HEK293 (cell line): ENCODE data around the gene PCSK5.
"Not testable (repeated sequence)": the region's sequence is repeated elsewhere in the genome, so short reads cannot be mapped to it uniquely, and the experiment has no call there.

Experiments
- CTCF ChIA-PET: fragments of 350-600 bp; formaldehyde crosslinking; extraction: SDS; loops from one replicate; lab custom pipeline; 2021; ENCODE audit warnings: antibody characterized with exemption; lab: Yijun Ruan, JAX
- POLR2A ChIA-PET: fragments of 300-600 bp; formaldehyde crosslinking; extraction: SDS; loops from one replicate; lab custom pipeline; 2020; ENCODE audit warnings: antibody characterized with exemption, inconsistent platforms; lab: Yijun Ruan, JAX
- H3K27ac ChIP-seq: fragments of 200-500 bp; sonication (Bioruptor generic); 2 replicates; pipeline ENCODE4 v1.5.1; 2014; ENCODE audit warnings: low read depth, low read length, control low read depth, inconsistent platforms; ENCODE audit errors: extremely low read depth
- H3K36me3 ChIP-seq, 2 experiments: fragments of 200-500 bp in 1 of 2; sonication (Bioruptor generic) in 1 of 2; 1 replicate in 1 of 2; 2 replicates in 1 of 2; pipeline ENCODE4 v1.5.1; 2014 to 2017; ENCODE audit warnings: inconsistent platforms in 2 of 2, low read length in 2 of 2; ENCODE audit not compliant: control insufficient read depth in 2 of 2, insufficient read depth in 1 of 2
- H3K4me1 ChIP-seq: fragments of 200-500 bp; sonication (Bioruptor generic); 2 replicates; pipeline ENCODE4 v1.5.1; 2014; ENCODE audit warnings: mild to moderate bottlenecking, low read length, inconsistent platforms; ENCODE audit not compliant: control insufficient read depth, insufficient read depth
- H3K4me3 ChIP-seq: 2 replicates; pipeline ENCODE4 v1.5.1; 2011; ENCODE audit warnings: low read depth, mild to moderate bottlenecking, control low read depth, low read length, moderate library complexity
- H3K9me3 ChIP-seq: fragments of 200-500 bp; sonication (Bioruptor generic); 2 replicates; pipeline ENCODE4 v1.5.1; 2014; ENCODE audit warnings: low read depth, low read length, inconsistent platforms; ENCODE audit not compliant: control insufficient read depth, insufficient read depth
- BCL11B ChIP-seq: fragments of 450-650 bp; formaldehyde crosslinking; IDR thresholded peaks from 2 replicates; pipeline ENCODE4 v1.5.1; 2016; ENCODE audit warnings: low read depth, missing biosample characterization, missing genetic modification characterization
- FEZF1 ChIP-seq: fragments of 450-650 bp; formaldehyde crosslinking; IDR thresholded peaks from 2 replicates; pipeline ENCODE4 v1.5.1; 2016; ENCODE audit warnings: missing biosample characterization, missing genetic modification characterization
- GFI1B ChIP-seq: fragments of 450-650 bp; formaldehyde crosslinking; IDR thresholded peaks from 2 replicates; pipeline ENCODE4 v1.5.1; 2016; ENCODE audit warnings: missing biosample characterization, missing genetic modification characterization
- KLF10 ChIP-seq: fragments of 450-650 bp; IDR thresholded peaks from 2 replicates; pipeline ENCODE4 v1.5.1; 2018; ENCODE audit warnings: missing biosample characterization, mild to moderate bottlenecking, missing genetic modification characterization
- SP2 ChIP-seq: fragments of 450-650 bp; formaldehyde crosslinking; IDR thresholded peaks from 2 replicates; pipeline ENCODE4 v1.5.1; 2016; ENCODE audit warnings: missing biosample characterization, missing genetic modification characterization
- SP7 ChIP-seq: fragments of 450-650 bp; formaldehyde crosslinking; IDR thresholded peaks from 2 replicates; pipeline ENCODE4 v1.5.1; 2016; ENCODE audit warnings: missing biosample characterization, missing genetic modification characterization
- TCF7L2 ChIP-seq: IDR thresholded peaks from 2 replicates; pipeline ENCODE4 v1.6.1; 2011; ENCODE audit warnings: low read depth, mild to moderate bottlenecking, inconsistent platforms, low read length, moderate library complexity, borderline replicate concordance
- WT1 ChIP-seq: fragments of 450-650 bp; formaldehyde crosslinking; IDR thresholded peaks from 2 replicates; pipeline ENCODE4 v1.5.1; 2016; ENCODE audit warnings: missing biosample characterization, missing genetic modification characterization
- ZFP41 ChIP-seq: fragments of 450-650 bp; formaldehyde crosslinking; IDR thresholded peaks from 2 replicates; pipeline ENCODE4 v1.5.1; 2016; ENCODE audit warnings: missing biosample characterization, missing genetic modification characterization, borderline replicate concordance
- ZFP69B ChIP-seq: fragments of 450-650 bp; formaldehyde crosslinking; IDR thresholded peaks from 2 replicates; pipeline ENCODE4 v1.5.1; 2016; ENCODE audit warnings: missing biosample characterization, missing genetic modification characterization
- ZNF10 ChIP-seq: fragments of 450-650 bp; formaldehyde crosslinking; IDR thresholded peaks from 2 replicates; pipeline ENCODE4 v1.5.1; 2017; ENCODE audit warnings: missing biosample characterization, missing genetic modification characterization
- ZNF114 ChIP-seq: fragments of 450-650 bp; formaldehyde crosslinking; IDR thresholded peaks from 2 replicates; pipeline ENCODE4 v1.5.0; 2017; ENCODE audit warnings: missing biosample characterization, missing genetic modification characterization
- ZNF19 ChIP-seq: fragments of 450-650 bp; formaldehyde crosslinking; IDR thresholded peaks from 2 replicates; pipeline ENCODE4; 2016; ENCODE audit warnings: missing biosample characterization, missing genetic modification characterization, low read depth
- ZNF555 ChIP-seq: fragments of 450-650 bp; formaldehyde crosslinking; conservative IDR thresholded peaks from 2 replicates; pipeline ENCODE4 v1.5.1; 2017; ENCODE audit warnings: missing biosample characterization, mild to moderate bottlenecking, missing genetic modification characterization, inconsistent platforms
- ZNF654 ChIP-seq: fragments of 450-650 bp; formaldehyde crosslinking; IDR thresholded peaks from 2 replicates; pipeline ENCODE4 v1.5.1; 2016; ENCODE audit warnings: low read depth, missing biosample characterization, missing genetic modification characterization
- ZNF830 ChIP-seq: fragments of 450-650 bp; IDR thresholded peaks from 2 replicates; pipeline ENCODE4 v1.5.0; 2018; ENCODE audit warnings: missing biosample characterization, missing genetic modification characterization, low read depth, mild to moderate bottlenecking, moderate library complexity
- ZNF843 ChIP-seq: fragments of 450-650 bp; formaldehyde crosslinking; IDR thresholded peaks from 2 replicates; pipeline ENCODE4 v1.5.1; 2016; ENCODE audit warnings: missing biosample characterization, missing genetic modification characterization
- ZXDB ChIP-seq: fragments of 450-650 bp; formaldehyde crosslinking; IDR thresholded peaks from 2 replicates; pipeline ENCODE4 v1.5.1; 2016; ENCODE audit warnings: missing biosample characterization, missing genetic modification characterization
- TF ChIP-seq, protein P1 (sequence below): fragments of 450-650 bp; formaldehyde crosslinking; IDR thresholded peaks from 2 replicates; pipeline ENCODE4 v1.5.1; 2016; ENCODE audit warnings: missing biosample characterization, missing genetic modification characterization
- TF ChIP-seq, protein P2 (sequence below): fragments of 450-650 bp; formaldehyde crosslinking; IDR thresholded peaks from 2 replicates; pipeline ENCODE4 v1.5.1; 2016; ENCODE audit warnings: missing biosample characterization, missing genetic modification characterization
- TF ChIP-seq, protein P3 (sequence below): fragments of 450-650 bp; formaldehyde crosslinking; IDR thresholded peaks from 2 replicates; pipeline ENCODE4 v1.5.1; 2017; ENCODE audit warnings: missing biosample characterization, missing genetic modification characterization

The PCSK5 gene

DNA sequence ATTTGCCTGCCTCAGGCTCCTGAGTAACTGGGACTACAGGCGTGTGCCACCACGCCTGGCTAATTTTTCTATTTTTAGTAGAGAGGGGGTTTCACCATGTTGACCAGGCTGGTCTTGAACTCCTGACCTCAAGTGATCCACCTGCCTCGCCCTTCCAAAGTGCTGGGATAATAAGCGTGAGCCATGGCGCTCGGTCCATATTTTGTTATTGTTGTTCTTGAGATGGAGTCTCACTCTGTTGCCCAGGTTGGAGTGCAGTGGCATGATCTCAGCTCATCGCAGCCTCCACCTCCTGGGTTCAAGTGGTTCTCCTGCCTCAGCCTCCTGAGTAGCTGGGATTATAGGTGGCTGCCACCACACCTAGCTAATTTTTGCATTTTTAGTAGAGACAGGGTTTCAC lies 433.6 kb downstream of the PCSK5 start:
- CTCF ChIA-PET: interaction anchor here (1.7 kb wide), 1 partner anchor 11 kb away, joined by 5 read pairs; no protein-coding TSS in a partner anchor

DNA sequence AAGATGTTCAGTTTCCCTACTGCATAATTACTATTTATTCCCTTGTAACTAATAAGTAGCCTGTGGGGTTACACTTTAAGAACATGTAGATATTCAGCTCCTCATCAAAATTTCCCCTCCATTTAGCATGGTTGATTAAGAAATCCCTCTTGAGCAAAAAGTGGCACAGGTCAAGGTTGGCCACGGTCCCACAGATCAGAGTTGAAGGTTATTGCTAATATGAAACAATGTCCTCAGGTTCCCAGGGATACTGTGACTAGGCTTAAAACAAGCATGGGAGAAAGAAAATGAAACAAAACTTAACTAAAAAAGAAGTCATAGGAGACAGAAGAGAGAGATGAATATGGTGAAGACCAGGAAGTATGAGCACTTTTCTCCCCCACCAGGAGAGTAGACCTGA lies 439.6 kb downstream of the PCSK5 start:
- Histone ChIP-seq H3K4me3 (no peak overlapping the region), H3K9me3 (no peaks in the 10 kb centered on the region)
- POLR2A ChIA-PET: no interaction called here
- no peak for TF ChIP-seq ZNF19 (tag by site-specific recombination)
- no peak for TF ChIP-seq ZNF114
- TF ChIP-seq, protein P1, sequence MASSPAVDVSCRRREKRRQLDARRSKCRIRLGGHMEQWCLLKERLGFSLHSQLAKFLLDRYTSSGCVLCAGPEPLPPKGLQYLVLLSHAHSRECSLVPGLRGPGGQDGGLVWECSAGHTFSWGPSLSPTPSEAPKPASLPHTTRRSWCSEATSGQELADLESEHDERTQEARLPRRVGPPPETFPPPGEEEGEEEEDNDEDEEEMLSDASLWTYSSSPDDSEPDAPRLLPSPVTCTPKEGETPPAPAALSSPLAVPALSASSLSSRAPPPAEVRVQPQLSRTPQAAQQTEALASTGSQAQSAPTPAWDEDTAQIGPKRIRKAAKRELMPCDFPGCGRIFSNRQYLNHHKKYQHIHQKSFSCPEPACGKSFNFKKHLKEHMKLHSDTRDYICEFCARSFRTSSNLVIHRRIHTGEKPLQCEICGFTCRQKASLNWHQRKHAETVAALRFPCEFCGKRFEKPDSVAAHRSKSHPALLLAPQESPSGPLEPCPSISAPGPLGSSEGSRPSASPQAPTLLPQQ (tag by site-specific recombination): no peak
- no peak for TF ChIP-seq ZNF10
- TF ChIP-seq ZFP41 (tag by site-specific recombination): no peak
- TF ChIP-seq ZFP69B (tag by site-specific recombination): no peak
- no peak for TF ChIP-seq ZNF555
- TF ChIP-seq ZNF830 (tag by site-specific recombination): no peak
- TF ChIP-seq, all 188 proteins: peak for 0
- Histone ChIP-seq H3K4me1 (peaks cover 6% of the 10 kb centered on the region; the same call in 1 of the 2 replicates), H3K27ac (no peak overlapping the region), H3K36me3 (peaks cover 0 to 18% of the 10 kb centered on the region in 2 experiments; a peak in 1 of 3 replicates)
- CTCF ChIA-PET: no interaction called here

More for the DNA sequence above, 433.6 kb downstream of the PCSK5 start:
- H3K9me3 ChIP-seq, H3K4me1 ChIP-seq, POLR2A ChIA-PET, H3K4me3 ChIP-seq, H3K27ac ChIP-seq: not testable (repeated sequence)
- peaks cover 0 to 15% of the 10 kb centered on the region in 2 experiments; a peak in 1 of 3 replicates for H3K36me3 ChIP-seq

DNA sequence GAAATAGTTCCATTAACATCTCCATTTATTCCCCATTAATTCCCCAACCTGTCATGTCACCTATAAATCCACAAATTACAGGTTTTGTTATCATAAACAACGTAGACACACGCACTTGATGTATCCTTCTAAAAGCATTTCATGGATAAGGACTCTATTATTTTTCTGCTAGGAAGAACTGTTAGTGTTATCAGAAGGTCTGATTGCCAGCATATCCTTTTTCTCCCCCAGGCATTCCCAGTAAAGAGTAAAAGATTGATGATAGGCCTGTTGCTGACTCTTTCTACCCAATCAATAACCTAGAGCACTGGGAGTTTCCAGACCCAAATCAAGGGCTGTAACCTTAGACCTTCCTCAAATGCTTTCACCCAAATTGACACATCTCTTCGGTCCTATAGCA lies 442.9 kb downstream of the PCSK5 start:
- H3K27ac ChIP-seq: 0 out of 2 replicates have a peak overlapping the region, but pooled peaks have one; percentile 59
- no peak overlapping the region for H3K4me3 ChIP-seq
- H3K4me1 ChIP-seq: peaks cover 6% of the 10 kb centered on the region; the same call in 1 of the 2 replicates
- CTCF ChIA-PET: no interaction called here
- POLR2A ChIA-PET: no interaction called here
- H3K36me3 ChIP-seq: peaks cover 0 to 9% of the 10 kb centered on the region in 2 experiments; a peak in 1 of 3 replicates
- peak; percentile 84 for TF ChIP-seq TCF7L2
- peak; percentile 89 for TF ChIP-seq ZNF843 (tag by site-specific recombination)
- TF ChIP-seq SP2 (tag by site-specific recombination): no peak
- TF ChIP-seq KLF10 (tag by site-specific recombination): 0 out of 2 replicates have a peak, but pooled peaks have one; percentile 19
- no peak for TF ChIP-seq ZNF654
- TF ChIP-seq, protein P2, sequence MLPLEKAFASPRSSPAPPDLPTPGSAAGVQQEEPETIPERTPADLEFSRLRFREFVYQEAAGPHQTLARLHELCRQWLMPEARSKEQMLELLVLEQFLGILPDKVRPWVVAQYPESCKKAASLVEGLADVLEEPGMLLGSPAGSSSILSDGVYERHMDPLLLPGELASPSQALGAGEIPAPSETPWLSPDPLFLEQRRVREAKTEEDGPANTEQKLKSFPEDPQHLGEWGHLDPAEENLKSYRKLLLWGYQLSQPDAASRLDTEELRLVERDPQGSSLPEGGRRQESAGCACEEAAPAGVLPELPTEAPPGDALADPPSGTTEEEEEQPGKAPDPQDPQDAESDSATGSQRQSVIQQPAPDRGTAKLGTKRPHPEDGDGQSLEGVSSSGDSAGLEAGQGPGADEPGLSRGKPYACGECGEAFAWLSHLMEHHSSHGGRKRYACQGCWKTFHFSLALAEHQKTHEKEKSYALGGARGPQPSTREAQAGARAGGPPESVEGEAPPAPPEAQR (tag by site-specific recombination): no peak
- TF ChIP-seq FEZF1: peak; percentile 73; the same call in 1 of the 2 replicates
- TF ChIP-seq BCL11B (tag by site-specific recombination): 0 out of 2 replicates have a peak, but pooled peaks have one; percentile 33
- peak; percentile 20; the same call in 1 of the 2 replicates for TF ChIP-seq WT1
- peak; percentile 39; the same call in 1 of the 2 replicates for TF ChIP-seq GFI1B (tag by site-specific recombination)
- TF ChIP-seq SP7 (tag by site-specific recombination): peak; percentile 88
- TF ChIP-seq, protein P3, sequence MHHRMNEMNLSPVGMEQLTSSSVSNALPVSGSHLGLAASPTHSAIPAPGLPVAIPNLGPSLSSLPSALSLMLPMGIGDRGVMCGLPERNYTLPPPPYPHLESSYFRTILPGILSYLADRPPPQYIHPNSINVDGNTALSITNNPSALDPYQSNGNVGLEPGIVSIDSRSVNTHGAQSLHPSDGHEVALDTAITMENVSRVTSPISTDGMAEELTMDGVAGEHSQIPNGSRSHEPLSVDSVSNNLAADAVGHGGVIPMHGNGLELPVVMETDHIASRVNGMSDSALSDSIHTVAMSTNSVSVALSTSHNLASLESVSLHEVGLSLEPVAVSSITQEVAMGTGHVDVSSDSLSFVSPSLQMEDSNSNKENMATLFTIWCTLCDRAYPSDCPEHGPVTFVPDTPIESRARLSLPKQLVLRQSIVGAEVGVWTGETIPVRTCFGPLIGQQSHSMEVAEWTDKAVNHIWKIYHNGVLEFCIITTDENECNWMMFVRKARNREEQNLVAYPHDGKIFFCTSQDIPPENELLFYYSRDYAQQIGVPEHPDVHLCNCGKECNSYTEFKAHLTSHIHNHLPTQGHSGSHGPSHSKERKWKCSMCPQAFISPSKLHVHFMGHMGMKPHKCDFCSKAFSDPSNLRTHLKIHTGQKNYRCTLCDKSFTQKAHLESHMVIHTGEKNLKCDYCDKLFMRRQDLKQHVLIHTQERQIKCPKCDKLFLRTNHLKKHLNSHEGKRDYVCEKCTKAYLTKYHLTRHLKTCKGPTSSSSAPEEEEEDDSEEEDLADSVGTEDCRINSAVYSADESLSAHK (tag by site-specific recombination): peak; percentile 71
- peak; percentile 77 for TF ChIP-seq ZXDB
- no peaks in the 10 kb centered on the region for H3K9me3 ChIP-seq
